HepG2 (cell line): Measurements from ENCODE around the gene SSC5D. TPM values are rescaled to one million over a fixed set of nuclear protein-coding genes. Genes with fewer than 3 reads are reported as not detected.

Experiments used
- AKAP8 ChIP-seq: sonication (generic); formaldehyde crosslinking; IDR thresholded peaks from 2 replicates; pipeline ENCODE4 v1.5.1; 2020; ENCODE audit warnings: mild to moderate bottlenecking, missing genetic modification reagents
- DR1 ChIP-seq: sonication (generic); formaldehyde crosslinking; IDR thresholded peaks from 2 replicates; pipeline ENCODE4 v1.8.0; 2021; ENCODE audit warnings: mild to moderate bottlenecking, missing genetic modification reagents, inconsistent platforms
- ELK4 ChIP-seq: sonication (generic); formaldehyde crosslinking; IDR thresholded peaks from 2 replicates; pipeline ENCODE4 v1.9.0; 2021; ENCODE audit warnings: missing genetic modification reagents, borderline replicate concordance
- HBP1 ChIP-seq: IDR thresholded peaks from 2 replicates; pipeline ENCODE4 v1.6.1; 2016; ENCODE audit warnings: low read depth, control low read depth
- MZF1 ChIP-seq: sonication (generic); formaldehyde crosslinking; IDR thresholded peaks from 2 replicates; pipeline ENCODE4 v1.8.1; 2023; ENCODE audit warnings: mild to moderate bottlenecking, missing genetic modification reagents, borderline replicate concordance
- PLRG1 ChIP-seq: fragments of 450-650 bp; conservative IDR thresholded peaks from 2 replicates; pipeline ENCODE4 v1.6.1; 2016
- RBAK ChIP-seq: sonication (generic); formaldehyde crosslinking; IDR thresholded peaks from 2 replicates; pipeline ENCODE4 v1.5.1; 2020; ENCODE audit warnings: mild to moderate bottlenecking, missing genetic modification reagents
- RELA ChIP-seq: sonication (generic); formaldehyde crosslinking; IDR thresholded peaks from 2 replicates; pipeline ENCODE4 v1.4.0; 2020; ENCODE audit warnings: missing genetic modification reagents
- RXRB ChIP-seq: IDR thresholded peaks from 2 replicates; pipeline ENCODE4 v1.6.1; 2016; ENCODE audit warnings: borderline replicate concordance, missing genetic modification reagents, missing compliant biosample characterization
- SALL2 ChIP-seq: sonication (generic); formaldehyde crosslinking; IDR thresholded peaks from 2 replicates; pipeline ENCODE4 v1.8.1; 2023; ENCODE audit warnings: mild to moderate bottlenecking, missing genetic modification reagents, inconsistent platforms
- SIX1 ChIP-seq: sonication (generic); formaldehyde crosslinking; IDR thresholded peaks from 2 replicates; pipeline ENCODE4 v1.4.0; 2020; ENCODE audit warnings: missing genetic modification reagents, borderline replicate concordance
- SP2 ChIP-seq: sonication (generic); formaldehyde crosslinking; IDR thresholded peaks from 2 replicates; pipeline ENCODE4 v1.5.1; 2020; ENCODE audit warnings: mild to moderate bottlenecking, missing genetic modification reagents
- ZFP37 ChIP-seq: sonication (generic); formaldehyde crosslinking; IDR thresholded peaks from 2 replicates; pipeline ENCODE4 v1.4.0; 2020; ENCODE audit warnings: missing genetic modification reagents, borderline replicate concordance
- ZNF121 ChIP-seq: sonication (generic); formaldehyde crosslinking; IDR thresholded peaks from 2 replicates; pipeline ENCODE4 v1.5.0; 2020; ENCODE audit warnings: mild to moderate bottlenecking, missing genetic modification reagents
- ZNF407 ChIP-seq: sonication (generic); formaldehyde crosslinking; IDR thresholded peaks from one replicate; pipeline ENCODE4 v1.5.1; 2020; ENCODE audit warnings: mild to moderate bottlenecking, missing genetic modification reagents; ENCODE audit errors: not compliant biosample characterization
- ZNF557 ChIP-seq: sonication (generic); formaldehyde crosslinking; IDR thresholded peaks from 2 replicates; pipeline ENCODE4 v1.4.0; 2020; ENCODE audit warnings: missing genetic modification reagents
- ZNF629 ChIP-seq: sonication (generic); formaldehyde crosslinking; conservative IDR thresholded peaks from 2 replicates; pipeline ENCODE4 v1.5.0; 2020; ENCODE audit warnings: missing genetic modification reagents
- ZNF784 ChIP-seq: sonication (generic); formaldehyde crosslinking; IDR thresholded peaks from 2 replicates; pipeline ENCODE4 v1.5.1; 2020; ENCODE audit warnings: missing genetic modification reagents, mild to moderate bottlenecking, borderline replicate concordance
- ZNF879 ChIP-seq: sonication (generic); formaldehyde crosslinking; IDR thresholded peaks from 2 replicates; pipeline ENCODE4 v1.8.1; 2023; ENCODE audit warnings: missing genetic modification reagents
- polyA plus RNA-seq, 8 experiments: library from polyadenylated mRNA; depleted of rRNA in 3 of 8; stranded (reverse) in 7 of 8; unstranded in 1 of 8; fragments of >200 nt; fragmentation: Illumina TruSeq in 4 of 8; extraction: Trizol in 4 of 8; gene quantifications; 2 replicates each; pipeline versions ENCODE4 v1.2.1 to v1.2.3, GENCODE V29; 2011 to 2016; ENCODE audit warnings: low read depth in 4 of 8, missing spikeins in 1 of 8, mixed read lengths in 1 of 8; ENCODE audit not compliant: insufficient read depth in 1 of 8
- total RNA-seq, 5 experiments: library from RNA; depleted of rRNA; stranded (reverse); fragments of >200 nt; fragmentation: Illumina TruSeq; extraction: Trizol; gene quantifications; 2 replicates each; pipeline ENCODE4 v1.2.3, GENCODE V29; 2016; ENCODE audit warnings: low read depth in 1 of 5

The SSC5D gene
- total and polyA plus RNA-seq, 2 of the 13 experiments (the other 11 are each of a cell fraction or from before 2014, with no cell fraction given) = not detected

DNA sequence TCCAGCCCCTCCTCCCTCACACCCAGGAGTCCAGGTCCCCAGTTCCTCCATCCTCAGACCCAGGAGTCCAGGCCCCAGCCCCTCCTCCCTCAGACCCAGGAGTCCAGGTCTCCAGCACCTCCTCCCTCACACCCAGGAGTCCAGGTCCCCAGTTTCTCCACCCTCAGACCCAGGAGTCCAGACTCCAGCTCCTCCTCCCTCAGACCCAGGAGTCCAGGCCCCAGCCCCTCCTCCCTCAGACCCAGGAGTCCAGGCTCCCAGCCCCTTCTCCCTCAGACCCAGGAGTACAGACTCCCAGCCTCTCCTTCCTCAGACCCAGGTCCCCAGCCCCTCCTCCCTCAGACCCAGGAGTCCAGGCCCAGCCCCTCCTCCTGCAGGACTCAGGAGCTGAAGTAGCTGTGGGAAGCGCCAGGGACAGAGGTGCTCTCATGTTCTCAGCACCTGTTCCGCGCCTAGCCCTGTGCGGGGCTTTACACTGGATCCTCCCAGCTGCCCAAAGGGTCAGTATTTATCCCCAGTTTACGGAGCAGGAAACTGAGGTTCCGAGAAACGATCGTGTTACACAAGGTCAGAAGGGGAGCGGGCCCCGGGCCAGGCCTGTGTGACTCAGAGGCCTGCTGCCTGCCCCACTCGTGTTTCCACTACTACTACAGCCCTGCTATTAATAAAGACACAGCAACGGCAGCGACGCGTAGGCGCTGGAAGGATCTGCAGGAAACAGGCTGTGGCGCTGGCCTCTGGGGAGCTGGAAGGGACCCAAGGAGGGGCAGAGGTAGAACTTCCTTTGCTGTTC, 58.8 kb downstream of the SSC5D start (continued):
- TF ChIP-seq ZNF407 (CRISPR knock-in tag) (no peak), PLRG1 (no peak), SIX1 (CRISPR knock-in tag) (no peak), SP2 (CRISPR knock-in tag) (no peak), MZF1 (CRISPR knock-in tag) (no peak), ZNF557 (CRISPR knock-in tag) (no peak), AKAP8 (CRISPR knock-in tag) (no peak), SALL2 (CRISPR knock-in tag) (no peak), RELA (CRISPR knock-in tag) (no peak), ZNF629 (CRISPR knock-in tag) (peak; percentile 96), ZNF121 (CRISPR knock-in tag) (0 out of 2 replicates have a peak, but pooled peaks have one; percentile 18), RXRB (CRISPR knock-in tag) (peak; percentile 32; the same call in 1 of the 2 replicates), ZNF784 (CRISPR knock-in tag) (no peak), ZNF879 (CRISPR knock-in tag) (no peak), DR1 (no peak), HBP1 (CRISPR knock-in tag) (0 out of 2 replicates have a peak, but pooled peaks have one; percentile 33), RBAK (CRISPR knock-in tag) (no peak), ELK4 (no peak), ZFP37 (CRISPR knock-in tag) (no peak)
